Measurements from ENCODE around the gene GPR4.
"Not testable (repeated sequence)": the region's sequence is repeated elsewhere in the genome, so short reads cannot be mapped to it uniquely, and the experiment has no call there.

GPR4 gene

GRCh38 chr19:45621976-45622503 is 20.0 kb upstream of the GPR4 start:
- DNase-seq = no peak

- DNase-seq = no peak
These were observed 19.4 kb upstream of the GPR4 start for GRCh38 chr19:45621389-45621788.

- no peak for DNase-seq
These were observed 14.6 kb upstream of the GPR4 start for GRCh38 chr19:45616704-45617017.

GRCh38 chr19:45615795-45616703 is 14.0 kb upstream of the GPR4 start:
- peak; percentile 97 for DNase-seq

GRCh38 chr19:45615056-45615455 is 13.0 kb upstream of the GPR4 start:
- not testable (repeated sequence) for DNase-seq

- no peak for DNase-seq
These were observed 12.1 kb upstream of the GPR4 start for GRCh38 chr19:45613926-45614725.

- no peak for DNase-seq
These were observed 6.9 kb upstream of the GPR4 start for GRCh38 chr19:45608948-45609347.

GRCh38 chr19:45607071-45608029 is 5.3 kb upstream of the GPR4 start:
- peak; percentile 93 for DNase-seq

- no peak for DNase-seq
These were observed 897 bp downstream of the GPR4 start for GRCh38 chr19:45601115-45601514.

GRCh38 chr19:45600340-45600885 is 1.6 kb downstream of the GPR4 start:
- no peak for DNase-seq

GRCh38 chr19:45599286-45599685 is 2.7 kb downstream of the GPR4 start:
- no peak for DNase-seq

GRCh38 chr19:45598267-45599001 is 3.6 kb downstream of the GPR4 start:
- DNase-seq = no peak

- DNase-seq = no peak
These were observed 4.4 kb downstream of the GPR4 start for GRCh38 chr19:45597425-45598111.

- DNase-seq = no peak
These were observed 6.2 kb downstream of the GPR4 start for GRCh38 chr19:45595814-45596213.

GRCh38 chr19:45593520-45593919 is 8.5 kb downstream of the GPR4 start:
- no peak for DNase-seq

GRCh38 chr19:45592366-45592765 is 9.6 kb downstream of the GPR4 start:
- DNase-seq = no peak

GRCh38 chr19:45591638-45592005 is 10.4 kb downstream of the GPR4 start:
- no peak for DNase-seq

GRCh38 chr19:45591004-45591637 is 10.9 kb downstream of the GPR4 start:
- no peak for DNase-seq

- no peak for DNase-seq
These were observed 11.6 kb downstream of the GPR4 start for GRCh38 chr19:45590300-45591003.

GRCh38 chr19:45589768-45590167 is 12.2 kb downstream of the GPR4 start:
- no peak for DNase-seq
